Measurements from ENCODE around the gene ZBTB14.

Gene ZBTB14

DNA sequence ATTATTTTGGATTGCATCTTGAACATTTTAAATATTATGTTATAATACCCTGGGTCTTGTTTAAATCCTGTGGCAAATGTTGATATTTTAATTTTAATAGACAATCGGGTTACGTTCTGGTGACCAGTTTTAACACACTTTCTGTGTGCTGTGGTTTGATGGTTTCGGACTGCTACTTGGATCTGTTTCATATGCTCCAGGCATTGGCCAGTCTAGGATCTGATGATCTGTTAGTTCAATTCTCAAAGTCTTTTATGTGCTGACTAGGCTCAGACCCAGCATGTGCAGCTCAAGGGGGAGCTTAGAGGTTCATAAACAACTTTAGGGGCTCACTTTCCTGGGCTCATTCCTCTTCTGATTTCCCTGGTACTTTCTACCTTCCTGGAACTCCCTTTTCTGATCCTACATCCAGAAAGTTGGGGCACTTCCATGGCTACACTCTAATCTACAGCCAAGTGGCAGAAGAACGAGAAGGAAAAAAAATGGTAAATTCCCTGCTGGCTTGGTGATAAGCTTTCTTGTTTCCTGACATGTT, 5.0 kb upstream of the ZBTB14 start:
- Histone ChIP-seq H3F3A (ENCODE audit: low read depth) (no peaks in the 10 kb centered on the region), H3K9ac (ENCODE audit: low read depth, low read length, poor library complexity, severe bottlenecking) (no peak overlapping the region), H2AFZ (ENCODE audit: low read length) (no peak overlapping the region), H3K9me2 (replicated peaks; ENCODE audit: low read depth, low read length) (no peaks in the 10 kb centered on the region), H3K79me2 (ENCODE audit: insufficient read depth, low read length) (no peaks in the 10 kb centered on the region), H3K36me3 (ENCODE audit: insufficient read depth, low read length) (no peaks in the 10 kb centered on the region), H3K4me1 (ENCODE audit: insufficient read depth, low read length, poor library complexity, severe bottlenecking) (no peaks in the 10 kb centered on the region), H3K4me3 (ENCODE audit: low read length, poor library complexity, severe bottlenecking) (no peak overlapping the region), H3K27me3 (ENCODE audit: insufficient read depth, low read length, poor library complexity, severe bottlenecking) (peaks cover 4% of the 10 kb centered on the region), H3K4me2 (ENCODE audit: low read depth, low read length, poor library complexity, severe bottlenecking) (no peak overlapping the region), H4K20me1 (ENCODE audit: insufficient read depth, low read length, poor library complexity, severe bottlenecking) (no peaks in the 10 kb centered on the region), H3K9me3 (ENCODE audit: insufficient read depth, low read depth, low read length) (no peaks in the 10 kb centered on the region)
- TF ChIP-seq CTCF (conservative IDR thresholded peaks at IDR 0.05; ENCODE audit: low read length) (no peak), EZH2phosphoT487 (IDR thresholded peaks at IDR 0.05; ENCODE audit: borderline replicate concordance) (no peak)

- Histone ChIP-seq H3K4me2 (ENCODE audit: low read depth, low read length, poor library complexity, severe bottlenecking) (no peak overlapping the region), H3K4me1 (ENCODE audit: insufficient read depth, low read length, poor library complexity, severe bottlenecking) (peaks cover 9% of the 10 kb centered on the region)
Observed at GRCh38 chr18:5298156-5298852, 2.8 kb upstream of the ZBTB14 start.

GRCh38 chr18:5297597-5297996, 2.1 kb upstream of the ZBTB14 start:
- Histone ChIP-seq H3K9me3 (ENCODE audit: insufficient read depth, low read depth, low read length) (no peaks in the 10 kb centered on the region), H3K79me2 (ENCODE audit: insufficient read depth, low read length) (peaks cover 17% of the 10 kb centered on the region), H4K20me1 (ENCODE audit: insufficient read depth, low read length, poor library complexity, severe bottlenecking) (peaks cover 6% of the 10 kb centered on the region), H3K36me3 (ENCODE audit: insufficient read depth, low read length) (no peaks in the 10 kb centered on the region), H3K9ac (ENCODE audit: low read depth, low read length, poor library complexity, severe bottlenecking) (no peak overlapping the region), H3K9me2 (replicated peaks; ENCODE audit: low read depth, low read length) (no peaks in the 10 kb centered on the region), H2AFZ (ENCODE audit: low read length) (no peak overlapping the region), H3K4me2 (ENCODE audit: low read depth, low read length, poor library complexity, severe bottlenecking) (no peak overlapping the region), H3K4me3 (ENCODE audit: low read length, poor library complexity, severe bottlenecking) (no peak overlapping the region), H3F3A (ENCODE audit: low read depth) (no peaks in the 10 kb centered on the region), H3K27me3 (ENCODE audit: insufficient read depth, low read length, poor library complexity, severe bottlenecking) (peaks cover 4% of the 10 kb centered on the region), H3K4me1 (ENCODE audit: insufficient read depth, low read length, poor library complexity, severe bottlenecking) (peaks cover 15% of the 10 kb centered on the region)
- no peak for TF ChIP-seq CTCF (conservative IDR thresholded peaks at IDR 0.05; ENCODE audit: low read length)
- TF ChIP-seq EZH2phosphoT487 (IDR thresholded peaks at IDR 0.05; ENCODE audit: borderline replicate concordance): no peak

More at GRCh38 chr18:5298156-5298852, 2.8 kb upstream of the ZBTB14 start:
- no peak for TF ChIP-seq CTCF (conservative IDR thresholded peaks at IDR 0.05; ENCODE audit: low read length)
- no peak for TF ChIP-seq EZH2phosphoT487 (IDR thresholded peaks at IDR 0.05; ENCODE audit: borderline replicate concordance)
- Histone ChIP-seq H3K79me2 (ENCODE audit: insufficient read depth, low read length) (peaks cover 10% of the 10 kb centered on the region), H3K36me3 (ENCODE audit: insufficient read depth, low read length) (no peaks in the 10 kb centered on the region), H3K9me3 (ENCODE audit: insufficient read depth, low read depth, low read length) (no peaks in the 10 kb centered on the region), H3K27me3 (ENCODE audit: insufficient read depth, low read length, poor library complexity, severe bottlenecking) (peaks cover 4% of the 10 kb centered on the region), H3K9me2 (replicated peaks; ENCODE audit: low read depth, low read length) (no peaks in the 10 kb centered on the region), H3K9ac (ENCODE audit: low read depth, low read length, poor library complexity, severe bottlenecking) (no peak overlapping the region), H3K4me3 (ENCODE audit: low read length, poor library complexity, severe bottlenecking) (no peak overlapping the region), H4K20me1 (ENCODE audit: insufficient read depth, low read length, poor library complexity, severe bottlenecking) (peaks cover under 1% of the 10 kb centered on the region), H3F3A (ENCODE audit: low read depth) (no peaks in the 10 kb centered on the region), H2AFZ (ENCODE audit: low read length) (no peak overlapping the region)

Data from Loucy (cell line).